ENCODE measurements around the gene SULT4A1.
"Not testable (repeated sequence)": the region's sequence is repeated elsewhere in the genome, so short reads cannot be mapped to it uniquely, and the experiment has no call there.

SULT4A1 gene

DNA sequence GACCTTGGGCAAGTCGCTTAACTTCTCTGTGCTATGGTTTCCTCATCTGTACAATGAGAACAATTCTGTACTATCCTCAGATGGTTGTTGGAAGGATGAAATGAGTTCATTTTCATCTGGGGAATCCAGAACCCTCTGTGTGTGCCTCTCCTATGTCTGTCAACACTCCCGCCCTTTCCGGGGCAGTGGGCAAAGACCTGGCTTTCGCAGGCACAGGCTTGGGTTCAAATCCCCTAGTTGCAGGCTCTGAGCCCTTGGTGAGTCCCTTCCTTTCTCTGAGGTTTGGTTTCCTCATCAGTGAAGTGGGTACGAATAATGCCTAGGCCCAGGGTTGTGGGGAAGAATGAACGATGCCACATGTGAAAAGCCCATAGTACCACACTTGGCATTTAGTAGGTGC lies 23.5 kb upstream of the SULT4A1 start:
- no peak for DNase-seq

DNA sequence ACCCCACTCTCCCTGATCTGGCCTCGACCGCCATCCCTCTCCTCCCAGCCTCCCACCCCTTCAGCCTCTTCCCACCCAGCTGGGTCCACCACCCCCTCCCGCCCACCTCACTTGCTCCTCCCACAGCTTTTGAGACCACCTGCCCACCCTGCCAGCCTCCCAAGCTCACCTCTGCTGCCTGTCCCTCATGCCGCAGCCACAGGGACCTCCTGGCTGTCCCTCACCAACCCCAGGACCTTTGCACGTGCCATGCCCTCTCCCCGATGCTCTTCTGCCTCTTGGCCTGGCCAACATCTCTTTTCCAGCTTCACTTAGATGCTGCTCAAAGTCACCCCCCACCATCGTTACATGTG lies 23.0 kb upstream of the SULT4A1 start:
- no peak for DNase-seq

DNA sequence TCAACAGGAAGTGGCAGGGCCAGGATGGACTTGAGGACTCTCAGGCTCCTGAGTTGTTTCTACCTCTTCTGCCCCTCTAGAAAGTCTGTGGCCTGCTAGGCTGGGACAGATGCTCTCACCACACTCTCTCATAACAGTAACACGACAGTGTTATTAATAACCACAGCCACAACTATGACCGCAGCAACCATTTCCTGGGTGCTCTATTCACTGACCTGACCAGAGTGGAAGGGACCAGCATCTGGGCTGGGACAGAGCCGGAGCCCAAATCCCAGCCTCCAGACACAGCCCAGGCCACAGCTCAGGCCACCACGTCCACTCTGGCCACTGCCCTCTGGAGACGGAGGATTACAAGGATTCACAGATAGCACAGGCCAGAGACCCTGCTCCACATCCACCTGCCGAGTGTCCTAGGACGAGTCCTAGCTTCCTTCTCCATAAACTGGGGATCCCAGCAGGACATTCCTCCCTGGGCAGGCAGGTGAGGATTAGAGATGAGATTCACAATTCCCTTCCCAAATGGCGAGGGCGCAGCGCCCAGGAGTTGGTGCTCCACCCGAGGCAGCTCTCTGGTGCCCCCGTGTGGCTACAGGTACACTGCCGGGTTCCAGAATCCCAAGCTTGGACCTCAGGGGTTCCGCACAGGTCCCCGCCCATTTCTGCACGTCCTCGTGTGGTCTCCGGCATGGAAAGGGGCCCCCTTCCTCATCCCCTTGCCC lies 22.4 kb upstream of the SULT4A1 start:
- peak; percentile 67 for DNase-seq

DNA sequence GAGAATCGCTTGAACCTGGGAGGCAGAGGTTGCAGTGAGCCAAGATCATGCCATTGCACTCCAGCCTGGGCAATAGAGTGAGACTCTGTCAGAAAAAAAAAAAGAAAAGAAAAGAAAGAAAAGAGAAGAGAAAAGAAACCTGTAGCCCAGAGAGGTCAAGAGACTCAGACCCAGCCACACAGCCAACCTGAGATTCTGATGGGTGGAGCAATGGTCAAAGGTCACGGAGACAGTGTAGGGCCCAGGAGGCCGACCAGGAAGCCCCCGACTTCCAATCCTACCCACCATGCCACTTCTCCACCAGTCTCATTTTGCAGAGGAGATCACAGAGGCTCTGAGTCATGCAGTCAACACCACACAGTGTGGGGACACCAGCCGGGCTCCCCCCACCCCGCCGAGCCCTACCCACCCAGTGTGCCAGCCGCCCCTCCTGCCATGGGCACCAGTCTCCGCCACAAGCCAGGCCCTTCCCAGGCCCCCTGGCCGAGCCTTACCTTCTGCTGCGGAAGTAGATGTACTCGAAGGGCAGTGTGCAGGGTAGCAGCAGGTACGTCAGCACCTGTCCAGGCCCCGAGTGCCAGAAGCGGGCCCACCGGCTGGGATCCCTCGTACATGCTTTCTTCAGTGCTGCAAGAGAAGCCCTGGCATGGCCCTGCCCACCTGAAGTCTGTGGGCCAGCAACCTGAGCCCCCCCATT lies 21.6 kb upstream of the SULT4A1 start:
- DNase-seq: no peak

DNA sequence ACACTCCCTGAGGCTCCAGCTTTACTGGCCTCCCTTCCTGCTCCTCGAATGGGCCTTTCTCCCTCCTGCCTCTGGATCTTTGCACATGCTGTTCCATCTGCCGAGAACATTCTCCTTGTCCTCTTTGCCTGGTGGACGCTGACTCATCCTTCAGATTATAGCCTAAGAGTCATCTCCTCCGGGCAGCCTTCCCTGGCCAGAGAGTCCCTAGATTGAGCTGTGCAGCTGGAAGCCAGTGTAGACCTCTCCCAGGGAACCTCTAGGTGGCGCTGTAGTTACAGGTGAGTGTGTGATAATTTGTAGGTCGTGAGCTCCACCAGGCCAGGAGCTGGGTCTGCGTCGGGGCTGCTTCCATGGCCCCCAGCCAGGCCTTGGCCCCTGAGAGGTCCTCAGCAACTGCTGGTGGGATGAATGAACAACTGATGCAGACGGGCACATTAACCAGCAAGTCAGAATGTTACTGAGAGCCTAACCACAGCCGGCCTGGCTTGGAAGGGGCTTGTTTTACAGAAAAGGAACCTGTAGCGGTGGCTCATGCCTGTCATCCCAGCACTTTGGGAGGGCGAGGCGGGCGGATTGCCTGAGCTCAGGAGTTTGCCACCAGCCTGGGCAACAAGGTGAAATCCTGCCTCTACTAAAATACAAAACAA lies 20.8 kb upstream of the SULT4A1 start:
- peak; percentile 46 for DNase-seq

DNA sequence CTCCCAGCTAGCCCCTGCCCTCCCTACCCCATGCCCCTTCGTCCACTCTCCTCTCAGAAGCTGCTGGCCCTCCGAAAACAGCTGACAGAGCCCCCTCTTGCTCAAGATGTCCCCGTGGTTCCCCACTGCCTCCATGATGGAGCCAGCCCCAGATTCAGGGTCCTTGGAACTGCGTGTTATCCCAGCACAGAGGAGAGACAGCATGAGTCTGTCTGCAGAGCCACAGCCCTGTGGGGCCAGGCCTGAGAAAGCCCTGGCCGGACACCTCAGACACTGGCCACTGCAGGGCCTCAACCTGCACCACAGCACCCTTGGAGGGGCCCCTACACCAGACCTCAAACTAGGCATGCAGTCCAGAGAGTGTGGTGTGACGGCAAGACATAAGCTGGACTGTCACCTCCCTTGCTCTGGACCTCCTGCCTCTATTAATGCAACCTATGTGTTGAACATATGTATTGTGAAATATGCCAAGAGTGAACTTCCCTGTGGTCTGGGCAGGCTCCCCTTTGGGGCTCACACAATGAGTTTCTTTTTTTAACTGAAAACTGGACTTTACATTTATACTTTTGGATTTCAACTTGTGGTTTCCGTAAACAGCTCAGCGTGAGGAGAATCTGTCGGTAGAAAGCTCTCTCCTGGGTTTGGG lies 19.9 kb upstream of the SULT4A1 start:
- no peak for DNase-seq

DNA sequence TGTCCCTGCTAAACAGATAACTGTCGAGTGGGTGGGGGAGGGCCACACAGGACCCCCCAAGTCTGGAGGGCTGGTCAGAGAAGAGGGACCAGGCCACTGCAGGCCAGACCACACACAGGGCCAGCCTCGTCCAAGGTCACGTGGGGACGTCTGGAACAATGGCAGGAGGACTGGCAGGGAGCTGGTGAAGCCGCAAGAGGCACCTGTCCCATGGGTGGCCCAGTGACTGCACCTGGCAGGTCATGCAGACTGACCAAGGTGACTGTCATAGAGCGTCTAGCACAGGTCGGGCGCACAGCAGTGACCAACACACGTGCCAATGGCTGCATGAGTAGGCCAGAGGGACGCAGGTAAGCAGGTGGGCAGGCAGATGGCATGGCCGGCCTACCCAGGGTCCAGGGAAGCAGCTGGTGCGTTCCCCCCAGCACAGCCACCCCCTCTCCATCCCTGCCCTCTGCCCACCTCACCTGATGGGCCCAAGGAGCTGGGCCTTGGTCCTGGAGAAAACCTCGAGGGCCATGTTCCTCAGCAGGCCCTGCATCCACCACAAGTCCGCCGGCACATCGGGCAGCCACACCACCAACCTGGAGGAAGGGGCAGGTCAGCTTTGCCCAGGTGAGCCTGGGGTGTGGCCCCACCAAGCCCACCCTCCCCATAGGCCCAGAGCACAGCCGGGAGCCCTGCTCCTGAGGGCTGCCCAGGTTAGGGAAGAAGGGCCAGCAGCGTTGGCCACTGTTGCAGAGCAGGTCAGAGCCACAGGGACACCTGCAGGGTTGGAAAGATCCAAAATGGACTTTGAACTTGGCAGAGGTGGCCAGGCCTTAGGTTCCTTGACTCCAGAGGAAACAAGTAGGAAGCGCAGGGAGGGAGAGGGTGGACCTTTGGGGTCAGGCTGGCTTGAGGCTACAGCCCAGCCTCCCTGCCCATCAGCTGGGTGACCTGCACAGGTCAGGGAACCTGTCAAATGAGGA lies 19.1 kb upstream of the SULT4A1 start:
- no peak for DNase-seq

DNA sequence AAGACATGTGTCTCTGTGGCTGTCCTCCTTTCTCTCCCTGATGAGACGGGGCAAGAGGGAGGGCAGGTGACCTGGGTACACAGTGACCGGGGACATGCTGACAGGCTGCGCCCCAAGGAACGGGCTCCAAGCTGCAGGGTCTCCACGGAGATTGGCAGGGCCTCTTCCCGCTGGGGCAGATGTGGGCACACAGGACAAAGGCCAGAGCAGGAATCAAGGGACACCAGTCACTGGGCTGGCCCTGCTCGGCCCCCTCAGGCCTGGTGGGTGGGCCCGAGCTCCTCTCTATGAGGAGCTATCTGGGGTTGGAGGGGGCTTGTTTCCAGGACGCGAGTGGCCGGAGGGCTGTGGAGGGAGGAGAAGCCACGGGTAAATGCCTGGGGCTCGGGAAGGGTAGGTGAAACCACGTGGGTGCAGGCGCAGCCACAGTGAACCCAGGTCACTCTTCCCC lies 18.3 kb upstream of the SULT4A1 start:
- DNase-seq: no peak

DNA sequence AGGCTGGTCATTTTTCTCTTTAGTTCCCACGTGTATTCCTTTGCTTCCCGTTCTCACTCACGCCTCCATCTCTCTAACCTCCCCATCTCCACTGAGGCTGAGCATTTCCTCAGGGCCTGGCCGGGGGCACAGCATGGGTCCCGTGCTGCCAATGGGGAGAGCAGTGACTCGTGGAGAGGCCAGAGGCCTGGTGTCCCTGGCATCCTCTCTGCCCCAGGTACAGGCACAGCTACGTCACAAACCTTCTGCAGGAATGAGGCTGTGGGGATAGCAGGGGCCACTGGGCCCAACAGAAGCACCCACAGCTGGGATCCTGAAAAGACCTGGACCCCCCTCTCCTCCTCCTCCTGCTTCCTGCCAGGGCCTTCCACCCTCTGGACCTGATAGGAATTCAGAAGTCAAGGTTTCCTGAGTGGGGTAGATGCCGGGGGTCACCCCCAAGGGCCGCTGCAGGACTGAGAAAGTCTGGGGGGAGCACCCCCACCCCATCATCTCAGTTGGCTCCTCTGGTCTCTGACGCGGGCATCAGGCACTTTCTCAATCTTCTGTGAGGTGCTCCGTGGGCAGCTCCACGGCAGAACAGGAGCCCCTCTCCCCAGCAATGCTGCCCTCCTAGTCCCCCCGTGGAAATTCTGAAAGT lies 17.7 kb upstream of the SULT4A1 start:
- DNase-seq: no peak

DNA sequence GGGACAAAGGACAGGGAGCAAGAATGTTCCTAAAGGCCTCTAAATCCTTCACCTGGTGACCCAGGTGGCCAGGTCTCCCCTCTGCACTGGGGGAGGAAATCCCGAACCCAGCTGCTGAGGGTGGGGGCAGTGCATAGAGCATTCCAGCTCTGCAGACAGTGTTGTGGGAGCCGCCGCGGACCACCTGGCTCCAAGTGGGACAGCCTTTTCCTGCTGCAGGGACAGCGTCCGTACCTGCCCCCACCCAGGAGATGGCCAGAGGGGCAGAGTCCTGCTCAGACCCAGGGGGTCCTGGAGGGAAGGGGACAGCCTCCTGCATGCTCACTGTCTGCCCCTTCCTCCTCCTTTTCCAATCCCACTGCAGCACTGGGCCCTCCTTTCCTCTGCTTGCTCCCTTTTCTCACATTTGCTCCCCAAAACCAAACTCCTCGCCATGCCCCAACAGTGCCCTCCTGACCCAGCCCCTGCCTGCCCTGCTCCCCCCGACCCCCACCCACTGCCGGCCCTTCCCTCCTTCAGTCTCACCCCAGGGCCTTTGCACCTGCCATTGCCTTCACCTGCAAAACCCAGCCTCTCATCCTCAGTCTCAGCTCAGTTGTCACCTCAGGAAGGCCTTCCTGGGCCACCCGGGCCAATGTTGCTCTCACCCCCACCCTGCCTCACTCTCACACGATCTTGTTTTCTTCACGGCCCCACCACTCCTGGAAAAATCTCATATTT lies 16.7 kb upstream of the SULT4A1 start:
- DNase-seq: no peak

DNA sequence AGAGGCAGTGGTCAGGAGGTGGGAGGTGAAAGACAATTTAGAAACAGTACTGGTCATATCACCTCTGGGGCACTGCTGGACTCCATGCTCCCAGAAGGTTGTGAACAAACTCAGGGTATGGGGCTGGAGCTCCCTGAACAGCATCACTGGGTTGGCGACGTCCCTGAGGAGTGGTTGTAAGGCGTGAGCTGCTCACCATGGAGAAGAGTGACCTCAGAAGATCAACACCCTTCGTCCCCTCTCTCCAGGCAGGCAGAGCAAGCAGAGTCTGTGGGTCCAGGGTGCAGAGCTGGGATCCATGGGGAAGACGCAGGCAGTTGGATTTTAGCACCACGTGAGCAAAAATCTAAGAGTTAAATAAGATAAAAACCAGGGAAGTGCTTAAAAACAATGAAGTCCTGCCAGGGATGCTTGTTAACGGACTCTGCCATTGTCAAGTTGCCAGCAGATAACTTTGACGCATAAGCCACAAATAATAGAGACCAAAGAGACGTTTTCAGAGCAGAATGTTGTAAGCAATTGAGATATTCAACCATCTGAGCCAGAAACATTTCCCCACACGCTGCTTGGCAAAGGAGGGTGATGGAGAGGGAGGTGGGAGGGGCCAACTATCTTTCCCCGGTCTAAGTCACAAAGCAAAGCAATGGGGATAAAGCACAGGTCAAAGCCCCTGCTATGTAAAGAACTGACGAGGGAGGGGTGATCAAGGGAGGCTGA lies 15.9 kb upstream of the SULT4A1 start:
- DNase-seq: no peak

DNA sequence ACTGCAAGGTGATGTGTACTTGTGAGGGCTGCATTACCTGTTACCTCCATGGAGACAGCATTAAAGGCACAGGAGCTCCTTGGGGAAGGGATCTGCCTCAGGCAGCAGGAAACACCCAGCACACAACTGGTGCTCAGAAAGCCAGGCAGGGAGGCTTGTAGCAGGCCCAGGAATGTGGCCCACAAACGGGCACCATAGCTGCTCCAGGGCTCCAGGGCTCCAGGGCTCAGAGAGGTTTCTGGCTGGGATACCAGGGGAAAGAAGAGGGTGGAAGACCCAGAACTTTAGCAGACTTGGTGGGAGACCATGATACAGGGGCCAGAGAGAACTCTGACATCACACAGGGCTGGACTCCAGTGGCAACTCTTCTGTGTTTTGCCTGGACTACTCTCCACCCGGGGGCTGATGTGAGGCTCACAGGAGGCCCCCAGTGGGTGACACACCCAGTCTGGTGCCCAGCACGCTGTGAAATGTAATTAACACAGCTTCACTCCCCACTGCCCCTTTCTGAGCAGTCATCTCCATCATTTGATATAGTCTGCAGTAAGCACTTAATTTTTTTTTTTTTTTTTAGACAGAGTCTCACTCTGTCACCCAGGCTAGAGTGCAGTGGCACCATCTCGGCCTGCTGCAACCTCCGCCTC lies 14.7 kb upstream of the SULT4A1 start:
- DNase-seq: no peak

DNA sequence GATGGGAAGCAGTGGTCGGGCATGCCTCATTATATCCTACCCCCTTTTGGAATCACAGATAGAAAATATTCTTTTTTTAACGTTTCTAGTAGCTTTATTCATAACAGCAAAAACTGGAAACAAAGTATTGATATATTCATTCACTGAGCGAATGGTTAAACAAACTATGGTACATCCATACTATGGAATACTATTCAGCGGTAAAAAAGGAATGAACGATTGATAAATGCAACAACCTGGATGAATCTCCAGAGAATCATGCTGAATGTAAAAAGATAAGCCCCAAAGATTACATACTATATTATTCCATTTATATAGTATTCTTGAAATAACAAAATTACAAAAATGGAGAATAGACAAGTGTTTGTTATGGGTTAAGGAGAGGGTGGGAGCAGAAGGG lies 7.5 kb upstream of the SULT4A1 start:
- no peak for DNase-seq

DNA sequence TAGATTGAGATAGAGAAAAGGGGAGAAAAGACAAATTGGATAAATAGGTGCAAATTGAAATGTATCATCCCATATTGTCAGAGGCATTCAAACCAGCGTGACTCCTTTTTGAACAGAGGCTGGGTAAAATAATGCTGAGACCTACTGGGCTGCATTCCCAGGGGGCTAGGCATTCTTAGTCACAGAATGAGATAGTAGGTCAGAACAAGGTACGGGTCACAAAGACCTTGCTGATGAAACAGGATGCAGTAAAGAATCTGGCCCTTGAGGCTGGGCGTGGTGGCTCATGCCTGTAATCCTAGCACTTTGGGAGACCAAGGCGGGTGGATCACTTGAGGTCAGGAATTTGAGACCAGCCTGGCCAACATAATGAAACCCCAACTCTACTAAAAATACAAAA lies 6.7 kb upstream of the SULT4A1 start:
- DNase-seq: not testable (repeated sequence)

DNA sequence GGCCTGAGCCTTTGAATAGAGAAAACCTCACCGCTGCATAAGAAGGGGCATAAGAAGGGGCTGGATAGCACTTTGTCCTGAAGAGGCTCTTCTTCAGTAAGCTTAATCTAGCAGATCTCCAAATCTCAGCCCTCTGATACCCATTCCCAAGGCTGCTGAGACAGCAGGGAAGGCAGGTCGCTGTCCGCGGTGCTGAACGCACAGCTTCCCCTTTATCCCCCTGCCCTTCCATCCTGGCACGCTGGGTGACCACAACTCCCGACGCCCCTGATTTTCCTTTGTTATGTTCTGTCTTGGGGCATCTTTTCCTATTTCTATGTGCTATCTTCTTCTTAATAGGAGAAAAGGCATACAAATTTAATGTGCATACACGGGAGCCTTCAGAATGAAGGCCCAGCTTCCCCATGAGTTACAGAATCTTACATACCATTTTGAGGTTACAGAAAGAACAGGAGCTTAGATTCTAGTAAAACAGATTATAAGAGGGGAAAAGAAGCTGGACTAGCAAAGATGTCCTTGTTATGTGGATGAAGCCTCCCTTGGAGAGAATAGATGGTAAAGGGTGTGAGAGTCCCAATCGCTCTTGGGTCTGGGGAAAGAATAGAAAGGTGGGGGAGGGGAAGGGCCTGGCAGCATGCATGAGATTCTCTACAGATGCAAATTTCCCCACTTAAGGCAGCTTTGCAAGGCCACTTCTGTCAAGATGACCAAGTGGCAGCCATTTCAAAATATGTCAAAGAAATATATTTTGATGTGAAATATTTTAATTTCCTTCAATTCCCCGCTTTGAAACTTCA lies 5.7 kb upstream of the SULT4A1 start:
- no peak for DNase-seq

DNA sequence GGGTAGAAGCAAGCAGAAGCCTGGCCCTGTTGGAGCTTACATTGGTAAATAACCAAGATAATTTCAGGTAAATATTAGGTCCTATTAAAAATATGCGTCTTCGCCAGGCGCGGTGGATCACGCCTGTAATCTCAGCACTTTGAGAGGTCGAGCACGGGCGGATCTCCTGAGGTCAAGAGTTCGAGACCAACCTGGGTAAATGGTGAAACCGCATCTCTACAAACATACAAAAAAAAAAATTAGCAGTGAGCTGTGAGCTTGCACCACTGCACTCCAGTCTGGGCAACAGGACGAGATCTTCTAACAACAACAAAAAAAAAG lies 529 bp upstream of the SULT4A1 start:
- no peak for DNase-seq

DNA sequence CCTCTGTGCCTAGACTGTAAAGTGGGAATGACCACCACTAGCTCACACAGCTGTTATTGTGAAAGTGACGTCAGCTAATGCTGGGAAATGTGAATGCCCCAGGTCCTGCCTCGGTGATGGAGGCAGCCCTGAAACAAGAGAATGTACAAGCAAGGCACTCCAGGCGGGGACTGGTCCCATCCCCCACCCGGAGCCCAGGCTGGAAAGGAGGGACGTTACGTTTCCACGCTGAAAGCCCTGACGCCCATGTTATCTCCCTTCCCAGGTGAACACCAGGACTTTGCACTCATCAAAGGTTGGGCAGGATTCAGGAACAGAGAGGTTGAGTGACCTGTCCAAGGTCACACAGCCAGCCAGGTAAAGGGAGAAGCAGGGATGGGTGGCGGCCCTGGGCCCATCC lies 784 bp downstream of the SULT4A1 start:
- DNase-seq: no peak

DNA sequence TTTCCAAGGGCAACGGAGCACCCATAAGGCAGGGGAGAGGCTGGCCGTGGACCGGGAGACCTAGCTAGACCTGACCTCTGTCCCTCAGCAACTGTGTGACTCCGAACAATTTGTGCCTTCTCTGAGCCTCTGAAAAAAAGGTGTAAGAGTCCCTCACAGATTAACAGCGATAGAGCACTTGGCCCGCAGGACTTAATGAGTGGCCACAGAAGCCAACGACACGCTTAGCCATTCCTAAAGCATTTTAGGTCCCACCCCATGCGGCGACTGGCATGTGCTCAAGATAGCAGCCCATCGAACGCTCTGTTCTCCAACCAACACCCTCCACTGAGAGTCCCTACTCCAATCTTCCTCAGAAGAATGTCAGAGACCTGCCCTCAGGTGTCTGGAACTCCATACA lies 1.5 kb downstream of the SULT4A1 start:
- DNase-seq: no peak

DNA sequence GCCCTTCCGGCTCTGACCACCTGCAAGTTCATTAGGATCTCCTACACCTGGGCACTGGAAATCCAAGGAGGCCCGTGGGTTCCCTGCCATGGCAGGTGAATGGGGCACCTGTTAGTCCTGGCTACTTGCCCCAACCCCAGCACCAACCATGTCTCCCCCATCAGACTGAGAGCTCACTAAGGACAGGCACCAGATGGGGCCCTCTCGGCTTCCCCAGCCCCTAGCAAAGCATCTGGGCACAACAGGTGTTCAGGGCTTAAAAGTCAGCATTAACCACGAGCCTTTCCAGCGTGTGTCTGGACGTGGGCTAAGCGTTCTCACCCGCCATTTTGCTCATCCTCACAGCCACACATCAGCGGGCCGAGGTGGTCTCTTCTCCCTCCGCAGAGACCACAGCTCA lies 2.2 kb downstream of the SULT4A1 start:
- DNase-seq: peak; percentile 66

All from NCI-H2171 (cell line).